Islet precursor cell (in vitro differentiated cells): ENCODE data around the gene OAT.
"Not testable (repeated sequence)": the region's sequence is repeated elsewhere in the genome, so short reads cannot be mapped to it uniquely, and the experiment has no call there.

Experiments used
- DNase-seq: peaks from one replicate; pipeline ENCODE4 v3.0.0-alpha.2; 2018

OAT gene

DNA sequence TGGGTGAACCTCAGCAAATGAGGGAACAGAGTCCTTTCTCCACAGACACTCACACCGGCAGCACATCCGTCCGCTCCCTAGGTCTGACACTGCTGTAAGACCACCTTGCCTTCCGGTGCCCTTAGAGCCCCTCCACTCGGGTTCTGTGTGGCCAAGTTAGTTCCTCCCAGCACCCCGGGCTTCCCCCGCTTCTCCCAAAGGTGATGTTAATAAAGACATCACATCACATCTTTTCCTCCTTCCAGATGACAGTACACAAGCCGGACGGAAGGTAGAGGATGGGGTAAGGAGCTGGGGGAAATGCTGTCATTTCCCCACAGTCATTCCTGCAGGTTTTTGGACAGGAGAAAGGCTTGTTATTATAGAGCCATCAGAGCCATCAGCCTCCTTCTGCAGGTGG is 42.3 kb downstream of the OAT start:
- peak; percentile 8 for DNase-seq

DNA sequence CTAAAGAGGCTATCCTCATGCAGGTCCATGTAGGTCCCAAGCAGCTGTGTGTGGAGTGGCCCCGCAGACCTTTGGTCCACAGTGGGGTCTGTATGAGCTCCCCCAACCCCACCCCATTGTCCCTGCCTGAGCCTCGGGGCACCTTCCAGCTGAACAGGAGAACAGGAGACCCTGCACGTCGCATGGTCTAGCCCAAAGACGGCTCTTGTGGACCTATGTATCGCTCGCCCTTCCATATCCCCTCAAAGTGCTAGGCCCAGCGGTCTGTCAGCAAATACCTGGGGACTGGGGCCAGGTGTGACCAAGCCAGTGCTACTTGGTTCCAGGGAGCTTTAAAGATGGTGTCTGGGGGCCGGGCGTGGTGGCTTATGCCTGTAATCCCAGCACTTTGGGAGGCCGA is 43.0 kb downstream of the OAT start:
- DNase-seq: no peak

DNA sequence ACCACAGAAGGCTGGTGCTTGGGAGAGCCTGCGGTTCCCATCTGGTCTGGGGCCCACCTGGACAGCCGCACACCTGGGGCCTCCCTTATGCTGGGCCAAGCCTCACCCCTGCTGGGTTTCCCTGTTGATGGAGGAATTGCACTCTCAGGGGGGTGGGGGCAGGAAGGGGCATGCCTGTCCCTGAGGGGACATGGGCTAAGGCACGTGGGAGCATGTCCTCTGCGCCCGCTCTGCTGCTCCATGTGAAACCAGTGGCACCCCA is 43.4 kb downstream of the OAT start:
- no peak for DNase-seq

DNA sequence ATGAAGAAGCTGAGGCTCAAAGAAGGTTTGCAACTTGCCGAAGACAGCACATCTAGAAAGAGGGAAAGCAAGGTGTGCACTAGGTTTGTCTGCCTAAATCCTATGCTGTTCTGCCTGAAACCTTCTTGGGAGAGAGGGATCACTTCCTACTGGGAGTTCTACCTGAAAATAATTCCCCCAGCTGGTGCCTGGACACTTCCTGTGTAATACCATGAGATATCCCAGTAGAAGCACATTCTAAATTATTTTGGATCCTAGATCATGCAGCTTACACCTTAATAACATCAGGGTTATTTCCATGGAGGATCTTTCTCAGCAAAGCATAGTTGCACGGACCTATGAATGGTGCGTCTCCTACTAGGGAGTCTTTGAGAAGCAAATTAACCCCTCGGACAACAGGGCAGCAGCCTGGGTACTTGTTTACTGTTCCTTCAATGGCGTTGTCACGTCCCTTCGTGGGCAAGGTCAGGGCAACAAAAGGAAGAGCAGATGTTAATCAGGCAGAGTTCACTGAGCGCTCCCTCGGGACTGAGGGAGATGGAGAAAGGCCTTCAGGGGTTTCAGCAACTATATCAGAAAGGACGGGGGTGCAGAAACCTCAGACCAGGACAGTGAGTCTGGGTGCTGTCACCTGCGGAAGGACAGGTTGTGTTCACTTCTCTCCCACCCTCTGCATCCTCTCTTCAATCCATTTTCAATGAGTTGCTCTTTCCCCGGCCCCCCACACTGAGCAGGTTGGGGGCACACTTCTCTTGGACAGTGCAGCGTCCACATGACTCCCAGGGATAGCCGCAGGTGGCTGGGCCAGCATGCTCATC is 44.0 kb downstream of the OAT start:
- no peak for DNase-seq

DNA sequence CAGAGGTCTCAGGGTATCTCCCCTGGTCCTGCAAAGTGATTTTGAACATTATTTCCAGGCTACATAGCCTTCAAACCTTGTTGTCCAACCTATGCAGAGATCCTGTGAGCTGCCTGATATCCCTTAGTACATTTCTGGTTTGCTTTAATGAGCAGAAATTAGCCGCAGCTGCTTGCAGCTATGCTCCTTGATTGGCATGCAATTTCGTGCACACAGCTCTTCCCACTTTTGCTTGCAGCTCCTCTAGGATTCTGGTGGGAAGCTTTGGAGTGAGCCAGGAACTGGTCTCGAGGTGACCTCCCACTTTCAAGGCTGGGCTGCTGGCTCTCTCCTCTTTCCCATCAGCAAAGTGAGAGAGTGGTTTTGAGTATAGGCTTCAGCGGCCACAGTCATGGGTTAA is 45.8 kb downstream of the OAT start:
- DNase-seq: no peak

DNA sequence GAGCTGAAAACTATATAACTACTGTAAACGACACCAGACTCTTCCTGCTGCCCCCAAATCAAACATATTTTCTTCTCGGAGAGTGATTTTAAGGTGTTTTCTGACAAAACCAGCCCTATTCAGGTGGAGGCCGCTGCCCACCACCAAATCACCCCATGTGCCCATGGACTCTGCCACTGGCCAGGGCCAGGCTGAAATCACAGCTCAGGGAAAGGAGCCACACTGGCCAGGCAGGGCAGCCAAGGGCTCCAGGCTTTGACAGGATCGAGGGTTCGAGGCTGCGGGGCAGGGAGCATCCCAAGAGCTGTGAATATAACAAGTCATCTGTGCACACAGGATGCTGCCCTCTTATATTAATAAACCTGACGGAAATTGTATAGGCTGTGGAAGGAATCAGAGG is 48.3 kb downstream of the OAT start:
- DNase-seq: no peak

DNA sequence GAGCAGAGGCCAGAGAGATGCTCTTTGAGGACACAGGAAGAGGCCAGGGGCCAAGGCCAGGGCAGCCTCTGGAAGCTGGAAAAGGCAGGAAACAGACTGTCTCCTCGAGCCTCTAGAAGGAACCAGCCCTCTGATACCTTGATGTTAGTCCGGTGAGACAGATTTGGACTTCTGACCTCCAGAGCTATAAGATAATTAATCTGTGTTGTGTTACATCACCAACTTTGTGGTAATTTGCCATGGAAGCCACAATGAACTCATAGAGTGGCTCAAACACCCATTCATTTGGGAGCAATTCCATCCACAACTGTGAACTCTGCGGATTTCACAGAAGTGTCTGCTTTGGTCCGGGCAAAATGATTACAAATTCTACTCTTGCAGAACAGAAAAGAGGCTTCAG is 48.7 kb downstream of the OAT start:
- no peak for DNase-seq

DNA sequence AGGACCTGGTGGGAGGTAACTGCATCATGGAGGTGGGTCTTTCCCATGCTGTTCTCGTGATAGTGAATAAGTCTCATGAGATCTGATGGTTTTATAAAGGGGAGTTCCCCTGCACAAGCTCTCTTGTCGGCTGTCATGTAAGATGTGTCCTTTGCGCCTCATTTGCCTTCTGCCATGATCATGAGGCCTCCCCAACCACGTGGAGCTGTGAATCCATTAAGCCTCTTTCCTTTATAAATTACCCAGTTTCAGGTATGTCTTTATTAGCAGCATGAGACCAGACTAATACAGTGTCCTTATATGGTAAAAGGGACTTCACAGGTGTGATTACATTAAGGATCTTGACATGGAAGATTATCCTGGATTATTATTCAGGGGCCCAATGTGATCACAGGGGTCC is 49.2 kb downstream of the OAT start:
- DNase-seq: not testable (repeated sequence)

DNA sequence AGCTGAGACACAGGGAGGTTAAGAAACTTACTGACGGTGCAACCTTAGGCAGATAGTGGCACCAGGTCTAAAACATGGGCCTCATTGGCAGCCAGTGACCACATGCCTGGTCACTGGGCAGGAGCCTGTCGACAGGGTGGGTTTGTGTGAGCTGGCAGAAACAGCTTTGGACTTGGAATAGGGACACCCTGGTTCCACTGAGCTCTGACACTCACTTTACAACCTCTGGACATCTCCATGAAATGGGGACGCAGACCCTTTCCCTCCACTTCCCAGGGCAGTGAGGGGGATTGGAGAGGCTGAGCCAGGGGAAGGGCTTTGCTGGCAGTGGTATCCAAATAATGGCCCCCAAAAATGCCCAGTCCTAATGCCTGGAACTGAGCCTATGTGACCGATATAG is 49.7 kb downstream of the OAT start:
- no peak for DNase-seq

DNA sequence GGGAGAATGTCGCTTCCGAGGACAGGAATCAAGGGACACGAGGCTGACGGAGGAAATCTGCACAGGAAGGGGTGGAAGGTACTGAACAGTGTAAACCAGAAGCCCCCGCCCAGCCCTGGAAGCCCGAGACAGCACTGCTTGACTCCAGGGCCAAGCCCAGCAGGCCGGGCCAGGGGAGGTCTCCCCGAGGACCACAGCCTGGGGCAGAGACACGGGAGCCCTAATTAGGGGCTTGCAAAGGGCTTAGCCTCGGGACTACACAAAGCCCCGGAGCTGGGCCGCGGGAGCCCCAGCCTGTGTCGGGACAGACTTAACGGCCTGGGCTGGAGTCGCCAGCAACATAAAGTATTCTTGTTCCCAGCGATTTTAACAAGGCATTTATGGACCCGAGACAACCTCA is 50.8 kb downstream of the OAT start:
- peak; percentile 65 for DNase-seq

DNA sequence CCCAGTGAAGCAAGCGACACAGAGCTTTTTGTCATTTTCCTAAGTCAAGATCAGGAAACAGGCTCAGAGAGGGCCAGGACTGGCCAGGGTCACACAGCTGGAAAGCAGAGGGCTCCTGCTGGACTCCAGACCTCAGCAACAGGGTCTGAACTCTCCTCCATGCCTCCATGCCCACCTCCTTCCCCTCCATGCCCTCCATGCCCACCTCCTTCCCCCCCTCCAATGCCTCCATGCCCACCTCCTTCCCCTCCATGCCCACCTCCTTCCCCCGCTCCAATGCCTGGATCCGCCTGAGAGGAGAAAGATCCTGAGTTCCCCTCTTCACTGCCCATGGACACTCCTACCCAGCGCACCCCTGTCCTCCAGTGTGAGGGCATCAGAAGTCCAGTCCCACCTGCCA is 51.3 kb downstream of the OAT start:
- no peak for DNase-seq

DNA sequence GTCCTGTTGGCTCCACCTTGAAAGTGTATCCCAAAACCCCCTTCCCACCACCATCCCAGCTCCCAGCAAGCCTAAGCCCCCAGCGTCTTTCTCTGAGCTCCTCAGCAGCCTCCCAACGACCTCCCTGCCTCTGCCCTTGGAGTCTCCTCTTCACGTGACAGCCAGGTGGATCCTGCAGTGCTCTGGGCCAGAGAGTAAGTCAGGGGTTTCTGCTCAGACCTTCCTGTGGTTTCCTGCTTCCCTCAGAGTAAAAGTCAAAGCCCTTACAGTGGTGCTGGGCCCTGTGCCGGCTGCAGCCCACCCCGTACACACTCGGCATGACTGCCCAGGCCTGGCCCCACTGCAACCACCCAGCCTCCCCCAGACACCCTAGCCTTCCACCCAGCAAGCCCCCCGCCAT is 51.9 kb downstream of the OAT start:
- DNase-seq: no peak

DNA sequence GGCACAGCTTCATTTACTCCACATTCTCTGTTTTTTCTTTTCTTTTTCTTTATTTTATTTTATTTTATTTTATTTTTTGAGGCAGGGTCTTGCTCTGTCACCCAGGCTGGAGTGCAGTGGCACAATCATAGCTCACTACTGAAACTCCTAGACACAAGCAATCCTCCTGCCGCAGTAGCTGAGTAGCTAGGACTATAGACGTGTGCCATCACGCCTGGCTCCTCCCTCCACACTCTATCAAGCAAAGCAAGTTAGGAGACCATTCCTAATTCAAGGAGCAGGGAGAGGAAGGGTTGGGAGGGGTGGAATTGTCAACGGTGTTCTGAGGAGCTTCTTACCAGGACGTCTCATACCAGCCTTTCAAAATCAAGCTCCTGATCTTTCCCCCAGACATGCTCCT is 52.4 kb downstream of the OAT start:
- DNase-seq: no peak

DNA sequence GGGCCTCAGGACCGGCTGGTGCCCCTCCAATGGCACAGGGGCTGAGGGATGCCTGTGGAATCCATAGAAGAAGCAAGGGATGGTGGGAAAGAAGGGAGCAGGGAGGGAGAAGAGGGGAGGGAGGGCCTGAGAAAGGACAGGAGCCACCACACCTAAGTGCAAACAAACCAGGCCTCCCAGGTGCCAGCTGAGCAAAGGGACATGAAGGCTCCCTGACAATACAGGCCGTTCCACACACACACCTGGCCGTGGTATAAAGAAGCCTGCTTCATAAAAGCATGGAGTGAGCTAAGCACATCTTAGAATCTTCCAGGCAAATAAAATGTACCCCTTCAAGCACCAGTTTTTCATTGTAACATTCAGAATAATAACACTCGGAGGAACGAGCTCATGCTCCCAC is 54.0 kb downstream of the OAT start:
- no peak for DNase-seq

DNA sequence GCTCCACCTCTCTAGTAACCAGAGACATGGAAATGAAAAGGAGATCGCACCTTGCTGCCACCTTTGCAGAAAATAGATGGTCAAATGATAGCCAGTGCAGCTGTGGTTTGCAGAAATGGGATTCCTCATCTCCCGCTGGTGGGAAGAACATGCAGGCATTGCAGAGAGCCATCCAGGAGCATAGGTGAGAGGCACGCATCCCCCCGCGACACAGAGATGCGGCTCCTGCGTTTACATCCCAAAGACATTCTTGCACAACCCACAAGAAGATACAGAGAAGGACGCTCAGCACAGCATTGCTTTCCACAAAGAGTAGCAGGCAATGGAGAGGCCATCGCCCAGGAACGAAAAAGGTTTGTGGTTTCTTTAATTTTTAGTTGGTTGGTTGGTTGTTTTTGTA is 56.2 kb downstream of the OAT start:
- DNase-seq: no peak

DNA sequence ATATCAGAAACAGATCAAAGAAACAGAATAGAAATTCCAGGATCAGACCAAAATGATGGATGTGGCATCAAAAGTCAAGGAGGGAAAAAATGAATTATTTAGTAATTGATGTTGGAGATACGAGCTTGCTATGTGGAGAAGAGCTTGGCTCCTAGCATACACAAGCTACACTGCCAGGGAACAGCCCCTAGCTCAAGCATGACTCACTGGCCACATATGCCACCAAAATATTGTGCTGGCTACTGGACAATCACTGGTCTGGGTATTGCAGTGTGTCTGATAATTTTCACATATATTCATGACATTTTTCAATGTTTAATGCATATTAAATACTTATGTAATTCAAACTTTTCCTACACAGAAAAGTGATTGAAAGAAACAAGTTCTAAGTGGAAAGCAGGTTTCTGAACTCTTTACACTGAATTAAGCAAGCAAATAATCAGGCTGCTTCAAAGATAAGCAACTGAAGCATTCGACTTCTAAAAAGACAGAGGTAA is 59.3 kb downstream of the OAT start:
- DNase-seq: no peak

DNA sequence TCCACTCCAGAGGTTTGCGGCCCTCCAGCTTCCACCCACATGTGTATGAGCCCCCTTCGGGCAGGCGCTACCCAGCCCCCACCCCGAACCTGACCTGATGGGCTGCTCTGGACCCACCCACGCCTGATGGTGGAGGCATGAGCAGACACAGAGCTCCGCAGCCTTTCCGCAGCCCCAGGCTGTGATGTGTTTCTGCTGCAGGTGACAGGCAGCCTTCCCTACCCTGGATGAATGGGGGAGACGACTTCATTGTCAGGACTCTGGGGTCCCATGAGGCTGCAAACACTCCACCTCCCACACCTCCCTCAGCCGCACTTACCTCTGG is 61.2 kb downstream of the OAT start:
- no peak for DNase-seq

DNA sequence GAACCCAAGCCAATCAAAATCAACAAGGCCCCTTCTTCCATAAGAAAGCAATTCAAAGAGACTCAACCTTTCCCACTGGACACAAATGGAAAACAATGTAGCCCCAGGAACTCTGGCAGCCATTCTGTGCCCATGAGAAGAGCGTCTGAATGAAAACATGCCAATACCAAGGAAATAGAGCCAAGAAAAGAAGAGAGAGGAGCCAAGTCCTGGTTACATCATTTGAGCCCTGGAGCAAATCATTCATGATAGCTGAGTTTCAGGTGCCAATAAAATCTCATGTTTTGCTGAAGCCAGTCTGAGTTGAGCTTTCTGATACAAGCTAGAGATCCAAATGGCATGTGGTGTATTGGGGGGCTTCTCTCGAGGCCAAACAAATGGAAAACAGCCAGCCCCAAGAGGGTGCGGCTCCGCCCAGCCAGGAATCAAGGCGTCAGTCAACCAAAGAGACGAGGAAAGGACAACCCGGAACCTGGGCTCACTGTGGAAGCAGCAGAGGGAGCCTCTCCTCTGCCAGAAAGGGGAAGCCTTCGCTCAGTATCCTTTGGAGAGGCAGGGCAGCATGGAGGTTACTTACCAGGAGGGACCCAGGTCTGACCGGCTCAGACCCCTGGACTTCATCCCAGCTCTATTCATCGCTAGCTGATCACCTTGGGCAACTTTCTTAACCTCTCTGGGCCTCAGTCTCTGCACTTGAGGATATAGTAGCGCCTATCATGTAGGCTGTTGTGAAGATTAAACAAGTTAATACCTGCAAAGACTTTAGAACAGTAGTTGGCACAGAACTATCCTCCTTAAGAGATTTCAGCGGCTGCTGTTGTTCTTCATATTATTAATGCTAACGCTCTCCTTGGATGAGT is 61.8 kb downstream of the OAT start:
- peak; percentile 19 for DNase-seq

DNA sequence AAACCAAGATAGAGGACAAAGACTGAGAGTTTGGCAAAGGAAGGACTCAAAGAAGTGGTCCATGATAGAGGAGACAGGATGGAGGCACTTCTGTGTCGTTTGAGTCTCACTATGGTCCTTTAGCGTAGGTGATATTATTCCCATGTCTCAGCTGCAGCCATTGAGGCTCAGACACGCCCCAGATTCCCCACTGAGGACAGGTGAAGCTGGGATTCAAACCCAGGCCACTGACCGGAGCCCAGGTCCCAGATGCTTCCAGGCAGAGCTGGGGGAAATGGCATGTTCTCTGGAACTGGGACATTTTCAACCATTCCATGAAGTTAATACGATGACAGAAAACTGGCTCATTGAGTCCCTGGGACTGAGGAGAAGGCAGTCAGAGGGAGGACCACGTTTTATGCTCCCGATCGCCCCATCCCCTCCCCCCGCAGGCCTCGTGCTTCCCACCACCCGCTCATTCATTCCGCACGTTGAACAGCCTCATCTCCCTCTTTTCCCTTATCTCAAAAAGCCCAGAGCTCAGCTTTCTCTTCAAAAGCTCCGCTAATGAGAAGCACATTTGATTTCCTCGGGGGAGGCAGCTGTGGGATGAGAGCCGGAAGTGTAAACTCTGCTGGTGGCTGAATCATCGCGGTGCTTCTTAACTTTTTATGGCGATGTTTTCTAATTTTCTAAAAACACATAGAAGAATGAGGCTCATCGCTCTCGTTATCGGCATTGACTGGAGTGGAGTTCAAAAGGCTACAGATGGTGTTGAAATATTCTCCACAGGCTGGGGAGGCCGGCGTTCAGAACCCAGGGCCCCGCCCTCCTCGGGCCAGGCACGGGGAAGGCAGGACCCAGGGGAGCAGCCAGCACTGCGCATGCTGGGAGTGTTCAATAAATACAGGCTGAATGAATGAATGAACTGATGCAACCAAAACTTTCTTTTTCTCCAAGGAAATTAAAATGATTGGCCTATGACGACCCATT is 64.0 kb downstream of the OAT start:
- DNase-seq: peak; percentile 56

DNA sequence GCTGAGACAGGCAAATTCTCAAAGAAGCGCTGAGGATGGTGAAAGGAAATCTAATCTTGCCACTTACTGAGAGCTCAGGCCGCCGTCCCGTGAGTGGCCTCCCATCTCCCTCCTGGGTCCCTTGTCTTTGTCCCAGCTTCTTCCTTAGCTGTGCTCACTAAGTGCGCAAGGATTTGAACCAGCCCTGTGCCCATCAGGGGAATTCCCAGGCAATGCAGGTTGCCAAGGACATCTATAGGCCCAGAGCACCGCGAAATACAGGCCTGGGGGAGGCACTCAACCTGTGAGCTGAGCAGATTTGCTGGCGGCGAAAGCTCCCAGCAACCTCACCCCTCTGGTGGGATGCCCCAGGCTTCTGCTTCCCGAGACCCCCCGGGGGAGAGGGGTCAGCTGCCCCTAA is 64.8 kb downstream of the OAT start:
- peak; percentile 39 for DNase-seq

DNA sequence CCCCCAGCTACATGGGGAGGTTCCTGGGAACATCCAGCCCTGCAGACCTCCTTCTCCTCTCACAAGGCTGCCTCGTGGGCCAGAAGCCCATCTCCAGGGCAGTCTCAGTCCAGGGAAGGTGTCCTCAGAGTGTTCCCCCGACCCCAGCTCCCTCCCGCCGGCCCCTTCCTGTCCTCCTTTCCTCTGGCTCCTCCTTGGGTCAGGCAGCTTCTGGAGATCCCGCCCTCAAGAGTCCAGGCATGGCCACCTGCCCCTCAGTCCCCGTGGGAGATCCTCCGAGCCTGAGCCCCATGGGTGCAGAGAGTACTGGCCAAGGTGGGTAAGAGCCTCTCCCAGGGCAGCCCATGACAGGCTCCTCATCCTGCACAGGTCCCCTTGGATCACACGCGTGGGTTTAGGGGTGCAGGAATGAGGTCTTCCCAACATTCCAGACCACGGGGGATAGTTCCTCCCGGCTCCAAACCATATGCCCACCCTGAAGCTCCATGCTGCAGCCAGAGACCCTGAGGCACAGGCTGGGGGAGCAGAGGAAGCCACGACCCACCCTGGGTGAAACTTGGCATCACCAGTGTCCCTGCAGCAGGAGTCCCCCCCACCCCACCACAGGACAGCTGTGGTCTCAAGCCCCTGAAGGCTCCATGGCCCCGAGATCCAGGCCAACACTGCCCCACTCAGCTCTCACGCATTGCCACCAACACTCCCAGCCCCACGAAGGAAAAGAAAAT is 65.5 kb downstream of the OAT start:
- DNase-seq: no peak

DNA sequence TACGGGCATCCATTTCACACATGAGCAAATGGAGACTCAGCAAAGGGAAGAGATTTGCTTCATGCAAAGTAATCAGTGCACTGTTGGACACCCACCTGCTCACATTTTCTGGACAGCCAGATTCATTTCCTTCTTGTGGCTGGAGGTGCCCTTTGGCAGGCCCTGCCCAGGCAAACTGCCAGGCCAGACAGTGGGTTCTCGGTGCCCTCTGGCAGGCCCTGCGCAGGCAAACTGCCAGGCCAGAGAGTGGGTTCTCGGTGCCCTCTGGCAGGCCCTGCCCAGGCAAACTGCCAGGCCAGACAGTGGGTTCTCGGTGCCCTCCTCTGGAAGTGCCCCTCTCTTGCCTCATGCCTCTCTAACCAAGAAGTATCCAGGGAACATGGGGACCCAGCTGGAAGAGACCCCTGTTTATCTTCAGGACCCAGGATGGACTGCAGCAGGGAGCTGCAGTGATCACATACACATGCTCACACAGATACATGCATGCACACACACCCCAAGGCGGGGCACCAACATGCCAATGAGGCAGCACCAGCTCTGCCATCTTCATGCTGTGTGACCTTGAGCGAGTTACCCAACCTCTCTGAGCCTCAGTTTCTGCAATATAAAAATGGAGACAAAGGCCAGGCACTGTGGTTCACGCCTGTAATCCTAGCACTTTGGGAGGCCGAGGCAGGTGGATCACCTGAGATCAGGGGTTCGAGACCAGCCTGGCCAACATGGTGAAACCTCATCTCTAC is 67.1 kb downstream of the OAT start:
- no peak for DNase-seq
